Measurements from ENCODE around the gene DOCK8. TPM values are rescaled to one million over a fixed set of nuclear protein-coding genes. Genes with fewer than 3 reads are reported as not detected.

DOCK8 gene
- total RNA-seq, 1 donor = 0.18 TPM

DNA sequence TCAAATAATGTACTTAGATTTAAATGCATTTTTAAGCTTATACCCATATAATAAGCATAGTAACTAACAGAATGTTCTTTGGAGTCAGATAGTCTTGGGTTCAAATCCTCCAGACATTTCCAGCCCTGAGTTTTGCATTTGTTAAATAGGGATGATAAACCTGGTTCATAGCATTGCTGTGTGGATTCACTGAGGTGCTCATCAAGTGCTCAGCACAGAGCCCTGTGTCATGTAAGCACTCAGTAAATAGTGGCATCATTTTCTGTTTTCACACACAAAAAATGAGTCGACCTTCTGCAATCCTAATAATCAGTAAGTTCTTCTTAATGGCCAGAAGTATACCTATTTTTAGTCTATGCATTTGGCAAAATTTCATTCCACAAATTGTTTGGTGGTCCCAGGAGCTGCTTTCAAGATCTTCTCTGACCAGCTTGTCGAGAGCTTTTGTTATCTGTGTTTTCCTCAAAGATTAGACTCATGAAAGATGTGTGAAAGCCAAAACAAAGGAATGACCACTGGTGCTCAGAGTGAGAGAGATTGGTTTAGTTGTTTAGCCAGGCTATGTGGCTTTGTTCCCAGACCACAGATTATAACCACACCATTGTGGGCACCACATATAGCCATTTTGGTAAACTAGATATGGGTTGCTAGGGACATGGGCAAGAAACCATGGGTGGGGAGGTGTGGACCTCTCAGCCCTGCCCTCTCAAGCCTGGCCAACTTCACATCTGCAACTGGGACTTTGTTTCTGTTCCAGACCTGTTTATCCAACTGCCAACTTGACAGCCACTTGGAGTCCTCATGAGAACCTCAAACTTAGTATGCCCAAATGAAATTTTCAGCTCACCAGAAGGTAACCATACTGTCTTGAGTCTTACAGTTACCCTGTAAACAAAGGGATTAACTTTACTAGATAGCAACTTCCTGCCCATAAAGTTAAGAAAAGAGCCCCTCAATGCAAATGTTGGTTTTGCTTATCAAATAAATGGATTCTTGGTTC, 45.0 kb downstream of the DOCK8 start:
- DNase-seq (ENCODE audit: low read depth) = no peak
- no peak for TF ChIP-seq CTCF (IDR thresholded peaks at IDR 0.05; ENCODE audit: insufficient read depth, low read length)

DNA sequence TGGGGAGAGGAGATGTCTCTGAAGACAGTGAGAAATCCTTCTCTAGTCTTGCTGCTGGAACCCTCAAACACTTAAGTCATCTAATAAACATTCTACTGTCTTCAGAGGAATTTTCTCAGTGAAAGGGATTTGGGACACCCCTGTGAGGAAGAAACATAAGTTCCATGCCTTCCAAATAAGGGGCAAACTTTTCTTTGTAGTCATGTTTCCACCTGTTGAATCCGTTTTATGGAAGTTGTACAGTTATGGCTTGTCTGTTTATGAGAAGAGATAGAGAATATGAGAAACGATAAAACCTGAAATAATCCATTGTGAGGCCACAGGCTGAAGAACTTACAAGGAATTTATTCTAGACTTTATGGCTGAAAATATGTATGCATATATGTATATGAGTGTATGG, 49.6 kb downstream of the DOCK8 start:
- no peak for TF ChIP-seq CTCF (IDR thresholded peaks at IDR 0.05; ENCODE audit: insufficient read depth, low read length)
- DNase-seq (ENCODE audit: low read depth) = no peak
- H3K4me3 ChIP-seq (ENCODE audit: low read depth, low read length) = no peak overlapping the region

More for the DNA sequence above, 45.0 kb downstream of the DOCK8 start:
- H3K4me3 ChIP-seq (ENCODE audit: low read depth, low read length) = no peak overlapping the region

GRCh38 chr9:265209-265870, 50.7 kb downstream of the DOCK8 start:
- DNase-seq (ENCODE audit: low read depth) = no peak
- no peak for TF ChIP-seq CTCF (IDR thresholded peaks at IDR 0.05; ENCODE audit: insufficient read depth, low read length)
- no peak overlapping the region for H3K4me3 ChIP-seq (ENCODE audit: low read depth, low read length)

DNA sequence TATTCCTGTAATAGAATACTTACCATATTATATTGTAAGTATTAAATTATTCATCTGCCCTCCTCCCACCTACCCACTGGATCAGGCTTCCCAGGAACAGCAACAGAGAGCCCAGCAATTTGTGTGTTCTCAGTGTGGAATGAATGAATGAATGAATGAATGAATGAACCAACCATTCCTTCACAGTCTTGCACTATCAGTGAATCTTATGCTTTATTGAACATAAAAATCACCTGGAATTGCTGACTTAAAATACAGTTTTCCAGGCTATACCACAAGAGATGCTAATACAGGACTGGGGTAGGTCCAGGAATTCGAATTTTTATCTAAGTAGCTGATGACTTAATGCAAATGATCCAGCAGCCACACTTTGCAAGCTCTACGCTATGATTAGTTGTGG, 51.6 kb downstream of the DOCK8 start:
- DNase-seq (ENCODE audit: low read depth) = no peak
- H3K4me3 ChIP-seq (ENCODE audit: low read depth, low read length) = no peak overlapping the region
- no peak for TF ChIP-seq CTCF (IDR thresholded peaks at IDR 0.05; ENCODE audit: insufficient read depth, low read length)

DNA sequence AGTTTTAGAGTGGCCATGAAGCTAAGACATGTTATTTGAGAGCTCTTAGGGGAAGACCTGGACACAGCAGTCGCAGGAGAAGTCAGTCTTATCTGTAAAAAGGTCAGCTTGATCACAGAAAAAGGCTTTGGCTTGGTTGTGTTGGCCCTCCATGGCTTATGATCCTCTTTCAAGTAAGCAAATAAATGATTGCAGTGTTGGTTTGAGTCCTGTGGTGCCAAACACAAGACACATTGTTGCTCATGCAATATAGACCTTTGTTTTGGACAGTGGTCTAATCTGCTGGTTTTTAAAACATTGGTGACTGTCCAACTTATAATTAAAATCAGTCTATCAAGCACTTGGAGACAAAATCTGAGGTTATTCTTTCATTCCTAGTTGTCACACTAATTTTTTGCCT, 54.0 kb downstream of the DOCK8 start:
- no peak overlapping the region for H3K4me3 ChIP-seq (ENCODE audit: low read depth, low read length)
- DNase-seq (ENCODE audit: low read depth) = no peak
- TF ChIP-seq CTCF (IDR thresholded peaks at IDR 0.05; ENCODE audit: insufficient read depth, low read length) = no peak

- no peak for TF ChIP-seq CTCF (IDR thresholded peaks at IDR 0.05; ENCODE audit: insufficient read depth, low read length)
- DNase-seq (ENCODE audit: low read depth) = no peak
- no peak overlapping the region for H3K4me3 ChIP-seq (ENCODE audit: low read depth, low read length)
Observed at GRCh38 chr9:269081-269711, 54.5 kb downstream of the DOCK8 start.

Measured in fibroblast of the aortic adventitia (primary cell).